HEK293T (cell line): ENCODE results near the gene CSNK2A3.

Source experiments
- CTBP1 ChIP-seq: fragments of 450-650 bp; IDR thresholded peaks from 2 replicates; pipeline ENCODE4 v1.6.1; 2016; ENCODE audit warnings: borderline replicate concordance
- ELF4 ChIP-seq: fragments of 450-650 bp; IDR thresholded peaks from 2 replicates; pipeline ENCODE4 v1.6.1; 2017; ENCODE audit warnings: antibody characterized with exemption
- FOXK2 ChIP-seq: fragments of 450-650 bp; IDR thresholded peaks from 2 replicates; pipeline ENCODE4 v1.6.1; 2016; ENCODE audit warnings: mild to moderate bottlenecking
- FOXM1 ChIP-seq: fragments of 450-650 bp; IDR thresholded peaks from 2 replicates; pipeline ENCODE4 v1.6.1; 2017; ENCODE audit warnings: mild to moderate bottlenecking, borderline replicate concordance
- L3MBTL2 ChIP-seq: fragments of 450-650 bp; conservative IDR thresholded peaks from 2 replicates; pipeline ENCODE4 v1.6.1; 2016; ENCODE audit warnings: mild to moderate bottlenecking
- NFRKB ChIP-seq: fragments of 450-650 bp; IDR thresholded peaks from 2 replicates; pipeline ENCODE4 v1.6.1; 2016; ENCODE audit warnings: mild to moderate bottlenecking, moderate library complexity
- SP1 ChIP-seq: fragments of 450-650 bp; IDR thresholded peaks from 2 replicates; pipeline ENCODE4 v1.6.1; 2017
- SUZ12 ChIP-seq: fragments of 450-650 bp; IDR thresholded peaks from 2 replicates; pipeline ENCODE4 v1.6.1; 2016; ENCODE audit warnings: mild to moderate bottlenecking
- TARDBP ChIP-seq: fragments of 450-650 bp; IDR thresholded peaks from 2 replicates; pipeline ENCODE4 v1.6.1; 2016

DNA sequence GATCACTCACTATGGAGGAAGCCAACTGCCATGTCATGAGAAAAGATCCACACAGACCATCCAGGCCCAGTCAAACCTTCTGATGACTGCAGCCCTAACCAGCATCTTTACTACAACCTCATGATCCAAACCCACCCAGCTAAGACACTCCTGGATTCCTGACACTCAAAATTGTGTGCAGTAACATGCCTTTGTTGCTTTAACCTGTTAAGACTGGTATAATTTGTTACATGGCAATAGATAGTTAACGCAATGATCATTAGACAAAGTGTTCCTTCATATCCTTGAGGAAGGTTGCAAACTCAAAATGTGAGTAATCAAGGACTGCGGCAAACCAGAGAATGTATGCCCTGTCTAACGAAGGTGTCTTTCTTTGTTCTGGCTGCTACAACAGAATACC is 47.1 kb upstream of the CSNK2A3 start:
- TF ChIP-seq FOXK2 (no peak), SP1 (no peak), NFRKB (no peak), TARDBP (no peak), L3MBTL2 (no peak), FOXM1 (no peak), CTBP1 (no peak), ELF4 (no peak), SUZ12 (no peak)
